Ishikawa (cell line): ENCODE measurements around the gene PRSS16.

Experiments used
- CEBPB ChIP-seq: IDR thresholded peaks from 2 replicates; pipeline ENCODE4 v1.6.1; 2012
- NFIC ChIP-seq: IDR thresholded peaks from 2 replicates; pipeline ENCODE4 v1.6.1; 2012
- RAD21 ChIP-seq: IDR thresholded peaks from 2 replicates; pipeline ENCODE4 v1.6.1; 2012; ENCODE audit warnings: low read depth

- TF ChIP-seq NFIC (no peak), CEBPB (0 out of 2 replicates have a peak, but pooled peaks have one; percentile 27), RAD21 (no peak)
Observed at GRCh38 chr6:27297857-27298730, 50.6 kb downstream of the PRSS16 start.
